EL (cell line): ENCODE measurements around the gene RPS6KB2.
A peak's percentile ranks its signal among the peaks of the same experiment; 100 is the strongest.
"Not testable (repeated sequence)": the region's sequence is repeated elsewhere in the genome, so short reads cannot be mapped to it uniquely, and the experiment has no call there.

ENCODE experiments used
- DNase-seq: peaks from one replicate; pipeline ENCODE4 v3.0.0-alpha.2; 2016

Gene RPS6KB2

DNA sequence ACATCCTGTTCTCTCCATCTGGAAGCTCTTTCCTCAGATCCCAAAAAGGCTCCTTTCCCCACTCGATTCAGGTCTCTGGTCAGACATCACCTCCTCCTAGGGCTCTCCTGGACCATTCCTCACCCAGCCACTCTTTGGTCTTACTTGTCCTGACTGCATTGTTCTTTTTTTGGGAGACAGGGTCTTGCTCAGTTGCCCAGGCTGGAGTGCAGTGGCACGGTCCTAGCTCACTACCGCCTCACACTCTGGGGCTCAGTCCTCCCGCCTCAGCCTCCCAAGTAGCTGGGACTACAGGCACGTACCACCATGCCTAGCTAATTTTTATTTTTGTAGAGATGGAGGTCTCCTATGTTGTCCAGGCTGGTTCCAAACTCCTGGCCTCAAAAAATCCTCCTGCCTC is 17.2 kb downstream of the RPS6KB2 start:
- no peak for DNase-seq

DNA sequence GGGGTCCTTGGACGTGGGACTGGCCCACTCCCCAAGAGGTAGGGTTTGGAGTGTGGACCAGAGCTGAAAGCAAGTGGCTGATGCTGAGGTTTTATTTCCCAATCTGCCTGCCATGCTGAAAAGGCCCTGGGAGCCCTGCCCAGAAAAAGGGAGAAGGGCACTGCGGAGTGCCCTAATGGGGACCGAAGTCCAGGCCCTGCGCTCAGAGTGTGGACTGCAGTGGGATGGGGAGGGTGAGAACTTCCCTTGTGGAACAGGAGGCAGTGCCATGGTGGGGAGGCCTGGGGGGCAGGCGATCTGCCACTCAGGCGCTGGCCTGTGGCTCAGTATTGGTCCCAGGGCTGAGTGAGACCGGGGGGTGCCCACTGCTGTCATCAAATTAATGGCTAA is 19.9 kb downstream of the RPS6KB2 start:
- no peak for DNase-seq

DNA sequence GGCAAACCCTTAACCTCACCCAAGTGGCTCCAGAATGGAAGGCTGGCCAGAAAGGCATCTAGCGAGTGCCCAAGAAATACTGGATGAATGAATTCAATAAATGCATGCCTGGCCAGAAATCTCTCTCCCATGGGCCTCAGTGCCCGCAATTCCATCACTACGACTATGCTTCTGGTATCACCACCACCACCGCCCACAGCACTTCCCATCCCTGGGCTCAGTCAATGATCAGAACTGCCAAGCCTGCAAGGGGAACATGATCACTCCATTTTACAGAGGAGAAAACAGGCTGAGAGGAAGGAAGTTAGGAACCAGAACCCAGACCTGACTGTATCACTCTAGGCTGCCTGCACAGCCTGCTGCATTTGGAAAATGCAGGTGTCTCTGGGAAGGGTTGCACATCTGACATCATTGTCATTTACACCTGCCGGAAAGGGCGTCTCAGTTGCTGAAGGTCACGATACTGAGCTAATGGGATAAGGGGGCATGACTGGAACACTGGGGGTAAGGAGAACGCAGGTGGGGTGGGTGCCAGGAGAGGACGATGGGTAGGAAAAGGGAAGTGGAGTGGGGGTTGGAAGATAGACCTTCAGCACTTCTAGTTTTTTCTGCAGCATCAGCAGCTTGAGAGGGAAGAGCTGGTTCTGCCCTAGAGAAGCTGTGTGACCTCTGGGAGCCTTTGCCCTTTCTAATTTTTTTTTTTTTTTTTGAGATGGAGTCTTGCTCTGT is 21.0 kb downstream of the RPS6KB2 start:
- no peak for DNase-seq

DNA sequence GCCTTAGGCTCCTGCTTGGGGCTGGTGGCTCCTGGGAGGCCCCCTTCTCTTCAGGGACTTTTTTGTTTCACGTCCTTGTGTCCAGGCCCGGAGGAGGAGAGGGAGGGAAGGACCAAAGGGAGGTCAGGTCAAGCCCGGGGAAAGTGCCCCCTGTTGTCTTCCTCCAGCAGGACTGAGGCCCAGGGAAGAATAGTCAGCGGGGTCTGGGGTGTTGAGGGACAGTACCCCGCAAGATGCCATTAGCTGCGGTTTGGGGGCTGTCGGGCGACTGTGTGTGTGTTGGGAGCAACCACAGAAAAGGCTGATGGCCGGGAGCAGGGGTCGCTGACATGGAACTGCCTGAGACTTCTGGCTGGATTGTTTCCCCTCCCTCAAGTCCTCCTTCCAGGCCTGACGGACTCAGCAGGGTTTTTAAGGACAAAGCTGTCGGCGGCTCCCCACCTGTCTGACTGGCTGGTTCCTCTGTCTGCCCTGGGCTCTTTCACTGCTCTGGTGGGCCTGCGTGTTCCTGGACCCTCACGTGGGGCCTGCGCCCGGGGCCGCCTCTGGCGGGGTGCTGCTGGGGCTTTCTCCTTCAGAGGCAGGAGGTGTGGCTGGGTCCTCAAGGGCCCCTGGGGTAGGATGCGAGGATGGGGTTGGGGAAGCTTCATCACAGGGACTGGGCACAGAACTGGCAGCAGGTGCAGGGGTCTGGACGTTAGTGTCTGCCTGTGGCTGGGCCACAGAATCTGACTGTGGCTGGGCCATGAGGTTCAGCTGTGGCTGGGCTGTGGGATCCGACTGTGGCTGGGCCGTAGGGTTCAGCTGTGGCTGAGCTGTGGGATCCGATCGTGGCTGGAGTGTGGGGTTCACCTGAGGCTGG is 22.7 kb downstream of the RPS6KB2 start:
- no peak for DNase-seq

DNA sequence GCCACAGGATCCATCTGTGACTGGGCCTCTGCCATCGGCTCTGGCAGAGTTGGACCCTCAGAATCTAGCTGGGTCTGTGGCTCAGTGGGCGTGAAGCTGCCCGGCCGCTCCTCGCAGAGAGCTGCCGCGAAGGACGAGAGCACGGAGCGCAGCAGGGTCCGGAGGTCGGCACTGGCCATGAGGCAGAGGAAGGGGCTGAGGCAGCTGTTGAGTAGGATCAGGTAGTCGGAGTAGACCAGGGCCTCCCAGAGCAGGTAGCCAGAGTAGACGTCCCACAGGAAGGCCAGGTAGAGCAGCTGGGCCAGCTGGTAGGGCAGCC is 23.3 kb downstream of the RPS6KB2 start:
- DNase-seq = no peak

DNA sequence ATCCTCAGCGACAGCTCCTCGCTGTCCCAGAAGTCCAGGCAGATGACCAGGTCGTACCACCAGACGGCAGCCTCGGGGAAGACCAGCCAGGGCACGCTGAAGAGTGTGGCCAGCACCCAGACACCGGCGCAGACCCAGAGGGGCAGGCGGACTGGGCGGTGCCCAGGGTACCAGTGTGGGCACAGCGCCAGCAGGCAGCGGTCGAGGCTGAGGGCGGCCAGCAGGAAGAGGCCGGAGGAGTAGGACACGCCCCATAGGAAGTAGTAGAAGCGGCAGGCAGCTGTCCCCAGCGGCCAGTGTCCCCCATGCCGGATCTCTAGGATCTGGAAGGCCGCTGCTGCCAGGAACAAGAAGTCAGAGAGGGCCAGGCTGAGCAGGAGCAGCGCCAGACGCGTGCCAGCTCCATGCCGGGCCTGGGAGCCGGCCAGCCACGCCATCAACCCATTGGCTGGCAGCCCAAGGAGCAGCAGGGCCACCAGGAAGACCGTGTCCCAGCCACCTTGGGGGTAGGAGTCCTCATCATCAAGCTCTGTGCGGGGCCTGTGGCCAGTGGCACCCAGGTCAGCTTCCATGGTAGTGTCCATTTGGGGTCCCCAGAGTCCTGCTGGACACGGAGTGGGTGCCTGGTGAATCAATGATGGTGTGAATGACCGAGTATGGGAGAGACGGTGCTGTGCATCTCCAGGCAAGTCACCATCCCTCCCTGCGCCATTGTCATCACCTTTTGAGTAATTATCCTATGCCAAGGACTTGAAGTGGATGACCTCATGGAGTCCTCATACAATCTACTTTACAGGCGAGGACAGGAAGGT is 24.1 kb downstream of the RPS6KB2 start, which contains the start of gene GPR152:
TSS of gene GPR152 (minus strand) at position 589 of the 812 bp plus-strand sequence. CDS start at position 584, 5 bp downstream.
- DNase-seq = no peak

DNA sequence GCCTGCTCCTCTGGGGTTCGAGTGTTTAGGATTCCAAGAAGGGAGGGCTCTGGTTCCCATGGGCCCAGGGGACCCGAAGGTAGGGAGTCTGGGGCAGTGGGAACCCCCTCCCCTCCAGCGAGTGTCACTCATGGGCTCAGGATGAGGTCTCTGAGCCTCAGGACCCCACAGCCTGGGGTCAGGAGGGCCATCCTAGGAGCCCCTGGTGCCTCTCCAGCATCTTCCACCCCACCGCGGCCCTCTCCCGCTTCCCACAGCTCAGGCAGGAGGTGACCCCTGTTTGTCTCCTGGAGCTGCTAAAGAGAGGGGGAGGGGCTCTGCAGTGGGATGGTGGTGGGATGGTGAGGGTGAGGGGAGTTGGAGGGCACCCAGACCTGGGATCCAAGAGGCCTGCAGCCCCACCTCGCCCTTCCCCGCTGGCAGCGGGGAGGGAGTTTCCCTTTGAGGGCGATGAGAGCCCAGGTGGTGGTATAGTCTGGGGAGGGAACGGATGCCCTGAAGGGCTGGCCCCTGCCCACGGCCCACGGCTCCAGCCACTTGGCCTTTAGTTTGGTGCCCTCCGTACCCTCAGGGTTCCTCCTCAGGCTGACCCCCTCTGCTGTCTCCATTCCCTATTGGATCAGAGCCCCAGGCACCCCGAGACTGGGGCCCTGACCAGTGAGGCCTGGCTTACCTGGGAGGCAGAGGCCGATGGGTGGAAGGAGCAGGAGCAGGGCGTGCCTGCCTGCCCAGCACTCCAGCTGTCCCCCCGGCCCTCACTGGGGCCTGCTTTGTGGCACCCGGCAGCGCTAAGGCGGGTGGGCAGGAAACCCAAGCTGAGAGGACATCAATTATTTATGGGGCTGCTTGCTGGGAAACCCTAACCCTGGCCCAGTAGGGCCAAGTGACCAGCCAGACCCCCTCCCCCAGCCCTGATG is 25.8 kb downstream of the RPS6KB2 start:
- no peak for DNase-seq

DNA sequence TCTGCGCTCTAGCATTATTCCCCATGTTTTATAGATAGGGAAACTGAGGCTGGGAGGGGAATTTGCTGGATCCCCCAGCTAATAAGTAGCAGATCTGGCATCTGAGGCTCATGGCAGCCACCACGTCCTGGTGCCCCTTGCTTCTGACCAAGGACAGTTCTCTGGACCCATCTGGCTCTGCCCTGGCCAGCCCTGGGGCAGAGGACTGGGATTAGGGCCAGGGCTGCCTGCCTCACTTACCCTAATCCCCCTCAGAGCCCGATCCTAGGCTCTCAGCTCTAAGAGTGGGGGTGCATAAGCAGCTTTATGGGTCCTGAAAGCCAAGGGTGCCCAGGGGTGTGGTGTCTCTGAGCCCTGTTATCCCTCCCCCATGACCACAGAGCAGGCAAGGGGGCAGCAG is 26.8 kb downstream of the RPS6KB2 start, which contains the start of gene CABP4:
TSS of gene CABP4 (plus strand) at position 301 of the 400 bp plus-strand sequence. CDS start at position 371, 70 bp downstream.
- no peak for DNase-seq

DNA sequence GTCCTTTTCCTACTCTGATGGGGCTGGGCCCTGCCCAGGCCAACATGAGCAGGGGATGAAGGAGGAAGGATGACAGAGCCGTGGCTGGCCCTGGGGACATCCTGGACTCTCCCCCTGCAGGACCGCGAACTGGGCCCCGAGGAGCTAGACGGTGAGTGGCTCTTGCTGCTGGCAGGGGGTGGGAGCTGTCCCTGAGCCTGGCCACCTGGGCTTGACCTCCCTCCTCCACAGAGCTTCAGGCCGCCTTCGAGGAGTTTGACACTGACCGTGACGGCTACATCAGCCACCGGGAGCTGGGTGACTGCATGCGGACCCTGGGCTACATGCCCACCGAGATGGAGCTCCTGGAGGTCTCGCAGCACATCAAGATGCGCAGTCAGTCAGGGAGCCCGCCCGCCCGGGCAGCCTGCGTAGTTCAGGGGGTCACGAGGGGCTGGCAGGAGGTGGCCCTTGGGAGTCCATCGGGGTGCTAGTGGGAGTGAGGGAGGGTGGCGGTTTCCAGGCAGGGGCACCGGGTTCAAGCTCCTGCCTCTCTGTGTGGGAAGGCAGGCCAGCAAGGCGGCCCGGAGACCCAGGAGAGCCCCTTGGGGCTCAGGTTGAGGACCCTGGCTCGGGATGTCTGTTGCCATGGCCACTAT is 27.9 kb downstream of the RPS6KB2 start:
- DNase-seq = no peak

DNA sequence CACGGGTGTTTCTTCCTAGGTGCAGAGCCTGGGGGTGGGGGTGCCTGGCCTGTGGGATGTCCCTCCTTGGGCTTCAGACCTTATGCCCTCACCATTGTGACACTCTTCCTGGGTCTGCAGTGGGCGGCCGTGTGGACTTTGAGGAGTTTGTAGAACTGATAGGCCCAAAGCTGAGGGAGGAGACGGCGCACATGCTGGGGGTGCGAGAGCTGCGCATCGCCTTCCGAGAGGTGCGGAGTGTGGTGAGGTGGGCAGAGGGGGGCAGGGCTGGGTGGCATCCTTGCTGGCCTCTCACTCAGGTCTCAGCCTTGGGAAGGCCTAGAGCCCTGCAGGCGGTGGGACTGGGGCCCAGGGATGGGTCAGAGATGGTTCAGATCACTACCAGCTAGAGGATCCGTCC is 29.2 kb downstream of the RPS6KB2 start:
- no peak for DNase-seq

DNA sequence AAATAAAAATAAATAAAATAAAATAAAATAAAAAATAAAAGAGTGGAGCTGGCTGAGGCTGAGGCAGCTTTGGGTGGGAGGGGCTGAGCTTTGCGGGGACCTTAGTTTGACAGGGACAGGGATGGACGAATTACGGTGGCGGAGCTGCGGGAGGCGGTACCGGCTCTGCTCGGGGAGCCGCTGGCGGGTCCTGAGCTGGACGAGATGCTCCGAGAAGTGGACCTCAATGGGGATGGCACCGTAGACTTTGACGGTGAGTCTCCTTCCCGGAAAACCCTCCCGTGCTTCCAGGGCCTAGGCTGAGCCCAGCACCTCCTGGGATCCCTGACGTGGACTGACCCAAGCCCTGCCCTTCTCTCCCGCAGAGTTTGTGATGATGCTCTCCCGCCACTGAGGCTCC is 30.0 kb downstream of the RPS6KB2 start:
- DNase-seq = no peak

DNA sequence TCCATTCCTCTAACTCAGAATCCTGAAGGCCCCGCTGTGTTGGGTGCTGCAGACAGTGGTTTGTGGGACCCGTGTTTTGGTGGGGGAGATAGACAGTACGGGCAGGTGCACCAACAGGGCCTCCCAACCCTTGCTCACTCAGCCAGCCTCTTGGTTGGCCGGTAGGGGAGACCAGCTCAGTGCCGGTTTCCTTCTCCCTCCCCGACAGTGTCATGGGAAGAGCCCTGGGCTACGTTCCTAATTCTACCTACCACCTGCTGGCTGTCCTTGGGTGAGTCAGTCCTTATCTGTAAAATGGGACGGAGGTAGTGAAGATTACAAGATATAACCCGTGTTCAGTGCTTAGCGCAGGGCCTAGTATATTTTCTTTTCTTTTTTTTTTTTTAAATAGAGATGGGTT is 34.9 kb downstream of the RPS6KB2 start:
- no peak for DNase-seq

DNA sequence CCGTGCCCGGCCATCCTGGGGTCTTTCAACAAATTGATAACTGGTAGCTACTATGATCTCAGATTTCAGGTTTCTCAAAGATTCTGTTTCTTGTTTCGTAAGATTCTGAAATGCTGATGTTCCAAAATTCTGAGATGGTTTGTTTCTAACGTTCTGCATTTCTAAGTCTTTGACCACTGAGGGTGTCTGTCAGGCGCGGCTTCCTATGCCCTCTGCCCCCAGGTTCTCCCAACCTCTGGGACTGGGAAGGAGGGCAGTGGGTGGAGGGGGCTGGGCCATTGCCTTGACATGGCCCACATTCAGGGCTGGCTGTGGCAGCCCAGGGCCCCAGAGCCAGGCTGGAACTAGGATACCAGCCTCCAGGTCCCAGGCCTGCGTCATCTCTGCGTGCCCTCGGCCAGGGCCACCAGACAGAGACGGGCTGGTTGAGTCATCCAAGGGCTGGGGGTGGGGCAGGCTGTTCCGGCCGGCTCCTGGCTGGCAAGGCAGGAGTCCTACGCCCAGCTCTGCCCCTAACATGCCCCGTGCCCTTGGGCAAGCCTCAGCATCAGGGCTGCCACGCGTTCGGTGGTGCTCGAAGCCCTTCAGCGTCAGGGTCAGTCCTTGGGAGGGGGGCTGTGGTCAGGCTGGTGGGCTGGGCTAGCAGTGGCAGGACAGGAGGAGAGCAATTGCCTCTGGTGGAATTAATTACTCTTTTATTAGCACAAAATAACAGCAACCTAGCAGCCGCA is 35.6 kb downstream of the RPS6KB2 start:
- DNase-seq = no peak

DNA sequence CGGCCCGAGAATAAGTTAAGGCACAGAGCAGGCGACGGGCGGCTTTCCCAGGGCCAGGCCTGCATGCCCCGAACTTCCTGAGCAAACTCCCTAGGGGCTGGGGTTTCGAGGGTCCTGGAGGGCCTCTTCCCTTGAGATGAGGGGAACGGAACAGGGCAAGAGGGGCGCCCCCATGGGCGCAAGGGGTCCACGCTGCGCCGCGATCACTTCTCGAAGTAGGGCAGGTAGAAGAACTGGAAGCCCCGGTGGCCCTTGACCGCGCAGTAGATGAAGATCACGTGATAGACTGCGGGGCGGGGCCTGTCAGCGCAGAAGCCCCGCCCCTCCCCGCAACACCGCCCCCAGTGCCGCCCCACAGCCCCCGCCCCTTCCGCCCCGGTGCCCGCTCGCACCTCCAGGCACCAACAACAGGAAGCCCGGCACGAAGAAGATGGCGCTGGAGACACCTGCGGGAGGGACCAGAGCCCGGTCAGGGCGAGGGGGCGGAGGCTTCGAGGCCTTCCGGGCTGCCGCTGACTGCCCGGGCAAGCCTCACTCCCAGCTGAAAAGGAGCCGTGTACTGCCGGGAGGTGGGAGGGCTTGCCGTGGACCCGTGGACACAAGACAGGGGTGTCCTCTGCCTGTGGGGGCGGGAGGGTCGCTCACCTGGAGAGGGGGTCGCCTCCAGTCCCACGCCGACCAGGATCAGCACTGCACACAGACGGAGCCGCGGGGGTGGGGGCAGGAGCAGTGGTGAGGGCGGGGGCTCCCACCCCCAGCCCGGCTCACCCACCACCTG is 36.3 kb downstream of the RPS6KB2 start:
- DNase-seq = peak; percentile 60

DNA sequence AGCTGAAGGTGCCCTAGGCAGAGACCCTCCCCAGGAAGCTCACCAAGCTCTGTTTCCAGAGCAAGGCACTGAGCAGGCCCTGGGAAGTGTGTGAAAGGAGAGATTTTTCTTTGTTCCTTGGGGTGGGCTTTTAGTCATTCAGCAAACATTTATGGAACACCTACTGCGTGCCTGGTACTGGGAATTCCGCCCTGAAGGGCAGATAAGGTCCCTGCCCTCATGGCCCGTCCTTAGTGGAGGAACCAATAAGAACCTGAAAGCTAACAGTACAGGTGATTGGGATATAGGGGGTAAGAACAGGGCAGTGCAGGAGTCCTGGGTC is 36.9 kb downstream of the RPS6KB2 start:
- no peak for DNase-seq

DNA sequence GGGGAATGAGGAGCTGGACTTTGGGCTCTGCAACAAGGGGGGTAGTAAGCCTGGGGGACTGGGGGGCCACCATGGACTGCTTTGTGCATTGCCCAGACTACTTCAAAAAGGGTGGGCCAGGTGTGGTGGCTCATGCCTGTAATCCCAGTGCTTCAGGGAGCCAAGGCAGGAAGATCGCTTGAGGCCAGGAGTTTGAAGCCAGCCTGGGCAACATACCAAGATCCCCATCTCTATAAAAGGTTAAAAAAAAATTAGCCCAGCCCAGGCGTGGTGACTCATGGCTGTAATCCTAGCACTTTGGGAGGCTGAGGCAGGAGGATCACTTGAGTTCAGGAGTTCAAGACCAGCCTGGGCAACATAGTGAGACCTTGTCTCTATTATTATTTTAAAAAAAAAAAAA is 37.2 kb downstream of the RPS6KB2 start:
- not testable (repeated sequence) for DNase-seq

DNA sequence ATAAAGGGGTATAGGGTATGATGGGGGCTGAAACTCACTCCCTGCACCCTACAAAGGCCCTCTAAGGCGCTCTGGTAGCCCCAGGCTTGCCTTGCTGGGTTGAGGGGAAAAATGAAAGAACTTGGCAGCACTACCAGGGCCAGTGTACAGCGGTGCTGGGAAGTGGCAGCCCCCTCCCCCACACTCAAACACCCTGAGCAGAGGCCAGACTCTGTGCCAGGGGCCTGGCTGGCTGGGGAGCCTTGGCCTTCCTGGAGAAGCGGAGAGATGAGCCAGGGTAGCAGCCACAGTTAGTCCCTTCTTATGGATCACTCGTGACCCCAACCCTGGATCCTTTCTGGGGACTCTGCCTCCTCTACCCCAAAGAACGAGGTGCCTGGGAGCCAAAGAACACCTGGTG is 38.1 kb downstream of the RPS6KB2 start:
- no peak for DNase-seq

DNA sequence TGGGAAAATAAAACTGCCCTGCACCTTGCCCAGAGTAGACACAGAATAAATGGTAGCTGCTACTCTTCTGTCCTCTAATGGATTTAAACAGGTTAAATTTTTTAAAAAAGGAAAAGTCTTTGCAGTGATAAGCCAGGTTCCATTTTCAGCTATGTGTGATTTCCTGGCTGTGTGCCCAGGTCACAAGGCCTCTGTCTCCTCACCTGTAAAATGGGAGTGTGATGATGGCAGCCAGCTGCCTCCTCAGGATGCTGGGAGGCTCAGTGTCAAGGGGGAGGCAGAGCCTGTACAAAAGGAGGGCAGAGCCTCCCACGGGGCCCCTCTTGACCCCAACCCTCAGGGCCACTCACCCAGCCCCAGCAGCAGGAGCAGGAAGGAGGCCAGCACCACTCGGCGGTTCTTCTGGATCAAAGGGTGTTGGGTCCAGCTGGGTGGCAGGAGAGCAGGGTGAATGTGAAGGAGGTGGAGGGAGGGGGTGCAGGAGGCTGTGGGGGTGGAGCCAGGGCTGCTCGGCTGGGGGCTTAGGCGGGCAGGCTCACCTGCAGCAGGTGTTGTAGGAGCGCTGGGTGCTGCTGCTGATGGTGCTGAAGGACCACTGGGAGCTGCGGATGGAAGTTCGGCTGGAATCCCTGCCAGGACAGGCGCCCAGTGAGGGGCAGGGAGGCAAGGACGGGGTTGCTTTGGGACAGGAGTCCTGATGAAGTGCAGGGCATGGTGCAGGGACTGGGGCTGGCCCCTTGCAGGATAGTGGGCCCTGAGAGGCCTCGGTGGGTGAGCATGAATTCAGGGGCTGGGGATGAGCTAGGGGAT is 38.9 kb downstream of the RPS6KB2 start:
- DNase-seq = no peak

DNA sequence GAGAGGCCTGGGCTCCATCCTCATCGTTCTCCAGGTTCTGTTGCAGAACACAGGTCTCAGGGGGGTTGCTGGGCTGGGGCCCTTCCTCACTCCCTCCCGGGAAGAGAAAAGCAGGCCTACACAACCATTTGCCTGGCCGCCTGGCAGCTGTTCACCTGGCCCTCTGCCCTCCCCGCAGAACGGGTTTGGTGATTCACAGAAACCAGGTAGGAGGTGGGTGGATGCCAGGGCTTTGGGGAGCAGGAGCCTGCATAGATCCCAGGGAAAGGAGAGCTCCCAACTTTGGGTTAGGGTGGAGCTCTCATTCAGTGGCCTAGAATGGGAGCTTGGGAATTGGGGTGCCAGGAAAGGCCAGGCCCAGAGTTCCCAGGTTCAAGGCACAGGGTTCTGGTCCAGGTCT is 39.8 kb downstream of the RPS6KB2 start:
- DNase-seq = no peak

DNA sequence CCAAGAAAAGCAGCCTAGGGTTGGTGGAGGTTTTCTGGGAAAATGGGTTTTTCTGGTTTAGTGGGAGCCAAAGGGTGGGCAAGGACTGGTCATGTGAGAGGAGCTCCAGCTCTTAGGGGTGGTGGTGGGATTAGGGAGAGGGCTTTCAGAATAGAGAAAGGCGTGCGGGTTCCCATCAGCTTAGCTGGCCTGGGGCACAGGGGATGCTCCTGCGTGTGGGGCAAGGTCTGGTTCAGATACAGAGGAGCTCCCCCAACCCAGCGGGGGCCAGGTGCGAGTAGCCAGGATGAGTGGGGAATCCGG is 40.1 kb downstream of the RPS6KB2 start:
- DNase-seq = no peak
